ENCODE measurements around the gene KDM2A.

Gene KDM2A

GRCh38 chr11:67306769-67307544, 187.9 kb downstream of the KDM2A start:
- no peak for DNase-seq

DNA sequence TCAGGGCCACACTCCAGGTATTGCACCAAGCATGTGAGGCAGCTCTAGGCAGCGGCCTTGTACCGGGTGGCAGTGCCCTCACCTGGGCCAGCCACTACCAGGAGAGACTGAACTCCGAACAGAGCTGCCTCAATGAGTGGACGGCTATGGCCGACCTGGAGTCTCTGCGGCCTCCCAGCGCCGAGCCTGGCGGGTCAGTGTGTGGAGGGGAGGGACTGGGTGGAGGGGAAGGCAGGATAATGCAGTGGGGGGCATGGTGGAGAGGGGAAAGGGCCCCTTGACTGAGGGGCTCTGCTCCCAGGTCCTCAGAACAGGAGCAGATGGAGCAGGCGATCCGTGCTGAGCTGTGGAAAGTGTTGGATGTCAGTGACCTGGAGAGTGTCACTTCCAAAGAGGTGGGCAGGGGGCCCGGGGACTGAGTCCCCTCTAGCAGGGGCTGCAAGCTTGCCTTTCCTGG, 188.5 kb downstream of the KDM2A start:
- DNase-seq, result no peak

All from CD4-positive, alpha-beta T cell treated with Interleukin-1 beta for 1 hour (primary cell).